ENCODE results near the gene ANO10. TPM values are rescaled to one million over a fixed set of nuclear protein-coding genes. Genes with fewer than 3 reads are reported as not detected.

Gene ANO10
- total and polyA plus RNA-seq, 2 of the 8 experiments (the other 6 are each of a cell fraction or from before 2014, with no cell fraction given): 38.0 to 53.2 TPM

GRCh38 chr3:43540624-43541023, 81.2 kb downstream of the ANO10 start (continued):
- TF ChIP-seq CHD7 (IDR thresholded peaks at IDR 0.05; ENCODE audit: insufficient replicate concordance, low read length): no peak
- TF ChIP-seq ATF2 (IDR thresholded peaks at IDR 0.05; ENCODE audit: low read length): no peak
- no peak for TF ChIP-seq JUN (IDR thresholded peaks at IDR 0.05; ENCODE audit: low read depth, low read length)
- TF ChIP-seq SP2 (IDR thresholded peaks at IDR 0.05; ENCODE audit: low read length): no peak
- TF ChIP-seq CHD1 (IDR thresholded peaks at IDR 0.05; ENCODE audit: low read depth, low read length): no peak

Data from H1 (cell line).